Measurements from ENCODE around the gene MZT2B. TPM values are rescaled to one million over a fixed set of nuclear protein-coding genes. Genes with fewer than 3 reads are reported as not detected.

The MZT2B gene
- total RNA-seq, 2 donors from 2014 or later = 161 to 224 TPM

DNA sequence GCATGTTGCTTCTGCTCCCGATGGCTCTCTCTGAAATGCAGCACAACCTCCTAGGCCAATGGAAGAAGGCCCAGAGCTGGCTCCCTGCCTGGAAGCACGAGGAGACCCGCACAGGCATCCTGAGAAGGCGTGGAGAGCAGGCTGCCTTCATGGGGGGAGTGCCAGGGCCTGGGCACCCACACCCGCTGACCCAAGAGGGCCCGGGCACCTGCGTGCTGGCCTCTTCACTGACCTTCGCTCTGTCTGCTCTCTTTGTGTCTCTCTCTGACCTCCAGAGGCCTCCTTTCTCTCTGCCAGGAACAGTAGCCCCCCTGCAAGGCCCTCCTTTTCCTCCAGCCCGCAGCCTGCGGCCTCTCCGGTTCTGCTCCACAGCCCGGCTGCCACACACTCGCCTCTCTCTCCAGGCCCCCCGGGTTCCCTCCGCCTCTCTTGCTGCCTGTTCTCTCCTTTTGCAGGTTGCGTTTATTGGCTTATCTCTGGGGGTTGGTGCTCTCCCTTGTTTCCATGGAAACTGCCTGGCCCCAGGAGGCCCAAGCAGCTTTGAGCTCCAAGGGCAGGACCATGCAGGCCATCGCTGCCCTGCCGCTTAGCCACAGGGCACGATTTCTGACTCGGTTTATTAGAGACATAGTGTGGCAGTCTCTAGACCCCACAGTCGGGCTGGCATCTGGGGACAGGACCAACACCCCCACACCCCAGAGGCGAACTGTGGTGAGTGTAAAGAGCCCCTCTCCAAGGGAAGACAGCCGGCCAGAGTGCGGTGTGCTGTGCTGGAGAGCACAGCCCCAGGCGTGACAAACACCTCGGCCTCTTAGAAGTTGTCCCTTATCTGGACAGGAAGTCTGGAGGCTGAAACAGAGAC, 1.7 kb downstream of the MZT2B start:
- H3K27ac Mint-ChIP-seq = no peak overlapping the region
- Histone ChIP-seq H3K9me3 (ENCODE audit: control insufficient read depth, low read length) (no peaks in the 10 kb centered on the region), H3K36me3 (ENCODE audit: control insufficient read depth, insufficient read depth, low read length) (peaks cover 9% of the 10 kb centered on the region), H3K27me3 (ENCODE audit: control insufficient read depth, insufficient read depth, low read length, poor library complexity, severe bottlenecking) (no peaks in the 10 kb centered on the region), H3K4me3 (ENCODE audit: low read length) (peak overlapping the region; percentile 78), H3K4me1 (ENCODE audit: control insufficient read depth, insufficient read depth, low read length) (no peaks in the 10 kb centered on the region), H3K9ac (ENCODE audit: extremely low read depth, low read length, poor library complexity, severe bottlenecking) (no peak overlapping the region), H3K27ac (ENCODE audit: low read depth, low read length) (peak overlapping the region; percentile 49)
- H3K36me3 Mint-ChIP-seq (ENCODE audit: low read depth) = peaks cover 10% of the 10 kb centered on the region
- 77 to 80% methylated on average over 7 to 26 of the region's 26 CpGs for WGBS, 2 experiments (ENCODE audit: insufficient coverage in 1 of 2, insufficient read length in 1 of 2)
- no peaks in the 10 kb centered on the region for H3K27me3 Mint-ChIP-seq (ENCODE audit: insufficient read depth)
- DNase-seq = peak; percentile 60
- H3K4me1 Mint-ChIP-seq = peaks cover 10% of the 10 kb centered on the region
- TF ChIP-seq, protein P1, sequence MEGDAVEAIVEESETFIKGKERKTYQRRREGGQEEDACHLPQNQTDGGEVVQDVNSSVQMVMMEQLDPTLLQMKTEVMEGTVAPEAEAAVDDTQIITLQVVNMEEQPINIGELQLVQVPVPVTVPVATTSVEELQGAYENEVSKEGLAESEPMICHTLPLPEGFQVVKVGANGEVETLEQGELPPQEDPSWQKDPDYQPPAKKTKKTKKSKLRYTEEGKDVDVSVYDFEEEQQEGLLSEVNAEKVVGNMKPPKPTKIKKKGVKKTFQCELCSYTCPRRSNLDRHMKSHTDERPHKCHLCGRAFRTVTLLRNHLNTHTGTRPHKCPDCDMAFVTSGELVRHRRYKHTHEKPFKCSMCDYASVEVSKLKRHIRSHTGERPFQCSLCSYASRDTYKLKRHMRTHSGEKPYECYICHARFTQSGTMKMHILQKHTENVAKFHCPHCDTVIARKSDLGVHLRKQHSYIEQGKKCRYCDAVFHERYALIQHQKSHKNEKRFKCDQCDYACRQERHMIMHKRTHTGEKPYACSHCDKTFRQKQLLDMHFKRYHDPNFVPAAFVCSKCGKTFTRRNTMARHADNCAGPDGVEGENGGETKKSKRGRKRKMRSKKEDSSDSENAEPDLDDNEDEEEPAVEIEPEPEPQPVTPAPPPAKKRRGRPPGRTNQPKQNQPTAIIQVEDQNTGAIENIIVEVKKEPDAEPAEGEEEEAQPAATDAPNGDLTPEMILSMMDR (conservative IDR thresholded peaks at IDR 0.05) = no peak
- peak overlapping the region; percentile 97 for H3K4me3 Mint-ChIP-seq
- no peaks in the 10 kb centered on the region for H3K9me3 Mint-ChIP-seq

DNA sequence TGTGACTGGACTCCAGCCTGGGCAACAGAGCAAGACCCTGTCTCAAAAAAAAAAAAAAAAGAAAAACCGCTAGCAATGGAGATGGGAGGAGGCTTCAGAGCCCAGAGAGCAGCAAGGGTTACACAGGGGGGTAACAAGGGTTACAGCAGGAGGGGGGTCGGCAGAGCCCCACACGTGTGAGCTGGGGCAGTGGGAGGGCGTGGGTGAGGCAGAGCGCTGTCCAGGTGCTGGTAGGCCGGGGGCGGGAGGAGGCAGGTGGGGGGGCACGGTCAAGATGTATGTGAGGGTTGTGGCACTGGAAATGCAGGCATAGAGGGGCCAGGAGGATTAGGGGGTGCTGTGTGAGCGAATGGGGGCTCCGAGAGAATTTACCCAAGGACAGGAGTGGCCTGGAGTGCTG, 3.4 kb downstream of the MZT2B start:
- H3K36me3 ChIP-seq (ENCODE audit: control insufficient read depth, insufficient read depth, low read length) = peaks cover 8% of the 10 kb centered on the region
- H3K4me3 ChIP-seq (ENCODE audit: low read length) = no peak overlapping the region
- WGBS, 2 experiments (ENCODE audit: insufficient coverage in 1 of 2, insufficient read length in 1 of 2) = 93 to 94% methylated on average over 3 to 10 of the region's 10 CpGs
- no peaks in the 10 kb centered on the region for H3K27me3 Mint-ChIP-seq (ENCODE audit: insufficient read depth)
- no peak overlapping the region for H3K4me3 Mint-ChIP-seq
- peaks cover 10% of the 10 kb centered on the region for H3K4me1 Mint-ChIP-seq
- no peaks in the 10 kb centered on the region for H3K9me3 ChIP-seq (ENCODE audit: control insufficient read depth, low read length)
- no peaks in the 10 kb centered on the region for H3K4me1 ChIP-seq (ENCODE audit: control insufficient read depth, insufficient read depth, low read length)
- no peak overlapping the region for H3K27ac Mint-ChIP-seq
- no peaks in the 10 kb centered on the region for H3K27me3 ChIP-seq (ENCODE audit: control insufficient read depth, insufficient read depth, low read length, poor library complexity, severe bottlenecking)
- H3K27ac ChIP-seq (ENCODE audit: low read depth, low read length) = no peak overlapping the region
- no peak overlapping the region for H3K9ac ChIP-seq (ENCODE audit: extremely low read depth, low read length, poor library complexity, severe bottlenecking)
- no peaks in the 10 kb centered on the region for H3K9me3 Mint-ChIP-seq
- DNase-seq = no peak
- TF ChIP-seq, protein P1 (conservative IDR thresholded peaks at IDR 0.05) = no peak
- H3K36me3 Mint-ChIP-seq (ENCODE audit: low read depth) = peaks cover 10% of the 10 kb centered on the region

DNA sequence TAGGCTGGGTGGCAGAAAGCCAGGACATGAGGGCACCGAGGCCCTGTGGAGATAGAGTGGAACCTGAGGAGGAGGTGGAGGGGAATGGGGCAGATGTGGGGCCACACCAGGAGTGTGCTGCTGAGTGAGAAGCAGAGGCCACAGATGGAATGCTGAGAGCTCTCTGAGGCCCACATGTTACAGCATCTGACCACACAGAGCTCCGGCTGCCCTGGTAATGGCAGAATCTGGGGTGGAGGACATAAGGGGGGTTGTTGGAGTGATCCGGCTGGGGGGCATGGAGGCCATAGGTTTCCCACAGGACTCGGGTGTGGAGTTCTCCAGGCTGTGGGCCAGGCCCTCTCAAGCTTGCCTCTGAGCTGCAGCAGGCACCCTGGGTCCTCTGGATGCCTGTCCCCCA, 3.8 kb downstream of the MZT2B start:
- 92 to 93% methylated on average over 4 of the region's 4 CpGs for WGBS, 2 experiments (ENCODE audit: insufficient coverage in 1 of 2, insufficient read length in 1 of 2)

More for the DNA sequence above, 3.8 kb downstream of the MZT2B start:
- peaks cover 10% of the 10 kb centered on the region for H3K36me3 Mint-ChIP-seq (ENCODE audit: low read depth)
- DNase-seq = no peak
- Histone ChIP-seq H3K4me3 (ENCODE audit: low read length) (no peak overlapping the region), H3K9ac (ENCODE audit: extremely low read depth, low read length, poor library complexity, severe bottlenecking) (no peak overlapping the region), H3K9me3 (ENCODE audit: control insufficient read depth, low read length) (no peaks in the 10 kb centered on the region), H3K4me1 (ENCODE audit: control insufficient read depth, insufficient read depth, low read length) (no peaks in the 10 kb centered on the region), H3K27ac (ENCODE audit: low read depth, low read length) (no peak overlapping the region), H3K36me3 (ENCODE audit: control insufficient read depth, insufficient read depth, low read length) (peaks cover 8% of the 10 kb centered on the region), H3K27me3 (ENCODE audit: control insufficient read depth, insufficient read depth, low read length, poor library complexity, severe bottlenecking) (no peaks in the 10 kb centered on the region)
- no peaks in the 10 kb centered on the region for H3K9me3 Mint-ChIP-seq
- no peak overlapping the region for H3K27ac Mint-ChIP-seq
- no peak overlapping the region for H3K4me3 Mint-ChIP-seq
- H3K27me3 Mint-ChIP-seq (ENCODE audit: insufficient read depth) = no peaks in the 10 kb centered on the region
- TF ChIP-seq, protein P1 (conservative IDR thresholded peaks at IDR 0.05) = no peak
- peaks cover 10% of the 10 kb centered on the region for H3K4me1 Mint-ChIP-seq
